LNCAP (cell line): ENCODE data around the gene MSS51.

ENCODE experiments used
- CTCF ChIP-seq: fragments of 450-650 bp; IDR thresholded peaks from 2 replicates; pipeline ENCODE4 v1.5.1; 2017; ENCODE audit warnings: mild to moderate bottlenecking

Gene MSS51

DNA sequence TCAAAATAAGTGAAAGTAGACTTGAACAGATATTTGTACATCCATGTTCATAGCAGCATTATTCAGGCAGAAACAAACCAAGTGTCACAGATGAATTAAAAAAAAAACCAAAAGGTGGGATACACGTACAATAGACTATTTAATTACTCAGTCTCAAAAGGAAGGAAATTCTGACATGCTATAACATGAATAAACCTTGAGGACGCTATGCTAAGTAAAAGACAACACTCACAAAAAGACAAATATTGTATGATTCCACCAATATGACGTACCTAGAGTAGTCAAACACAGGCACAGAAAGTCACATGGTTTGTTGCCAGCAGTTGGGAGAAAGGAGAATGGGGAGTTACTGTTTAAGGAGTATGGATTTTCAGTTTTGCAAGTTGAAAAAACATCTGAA lies 56.7 kb downstream of the MSS51 start:
- no peak for TF ChIP-seq CTCF
